ENCODE data around the gene MOV10. TPM values are rescaled to one million over a fixed set of nuclear protein-coding genes. Genes with fewer than 3 reads are reported as not detected.
A peak's percentile ranks its signal among the peaks of the same experiment; 100 is the strongest.

Gene MOV10
- total and polyA plus RNA-seq, 9 of the 15 experiments (the other 6 are each of a cell fraction or from before 2014, with no cell fraction given), result 16.7 to 105 (median 49.5) TPM

DNA sequence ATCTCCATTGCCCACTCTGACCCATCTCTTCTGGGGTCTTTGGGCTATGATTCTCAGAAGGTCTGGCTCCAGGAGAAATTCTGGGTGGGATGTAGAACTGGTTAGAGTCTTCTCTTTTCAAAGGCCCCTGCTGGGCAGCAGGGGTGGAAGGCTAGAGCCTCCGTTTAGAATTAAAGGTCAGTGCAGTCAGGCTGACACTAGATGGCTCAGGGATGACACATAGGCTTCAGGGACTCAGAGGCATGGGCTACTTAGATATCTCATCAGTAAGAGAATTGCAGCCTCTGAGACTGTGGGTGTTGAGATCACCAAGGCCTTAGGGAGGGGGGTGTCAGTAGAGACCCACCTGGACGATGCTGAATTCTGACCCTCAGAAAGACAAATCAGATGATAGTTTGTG, 53.3 kb downstream of the MOV10 start:
- Histone ChIP-seq H3K27me3 (ENCODE audit: control insufficient read depth in 2 of 2, insufficient read depth in 2 of 2, low read length in 2 of 2) (peaks cover 11 to 33% of the 10 kb centered on the region in 2 experiments; a peak in 4 of 5 replicates), H3K9me1 (ENCODE audit: control insufficient read depth, insufficient read depth, low read length) (no peaks in the 10 kb centered on the region), H2AFZ (ENCODE audit: low read depth, low read length) (no peak overlapping the region), H3K79me2 (ENCODE audit: control insufficient read depth, insufficient read depth, low read length) (no peaks in the 10 kb centered on the region), H3K27ac (ENCODE audit: extremely low read depth, low read depth, low read length) (no peak overlapping the region), H3K9me3 (replicated peaks; ENCODE audit: control insufficient read depth, insufficient read depth, low read depth, low read length) (no peaks in the 10 kb centered on the region), H3K4me3 (no peak overlapping the region), H3K4me2 (ENCODE audit: insufficient read depth, low read length) (no peak overlapping the region), H3K36me3 (ENCODE audit: control insufficient read depth, insufficient read depth, low read length) (no peaks in the 10 kb centered on the region), H3K9ac (ENCODE audit: insufficient read depth in 1 of 2, low read depth in 2 of 2, low read length in 2 of 2) (no peak overlapping the region), H4K20me1 (replicated peaks; ENCODE audit: control insufficient read depth, insufficient read depth, low read length) (no peaks in the 10 kb centered on the region), H3K4me1 (replicated peaks in 1 of 2; ENCODE audit: control insufficient read depth in 2 of 2, insufficient read depth in 2 of 2, low read length in 2 of 2) (peaks cover 0 to 5% of the 10 kb centered on the region in 2 experiments; a peak in 3 of 5 replicates)
- in situ Hi-C loops (cut with MboI) (no loop called here), intact Hi-C loops (cut with micrococcal nuclease) (no loop called here)
- ChIA-PET CTCF (ENCODE audit: low intra/inter-chr PET ratio) (interaction anchor here (0.8 kb wide), 1 partner anchor 77 kb away, joined by 3 read pairs; no protein-coding TSS in a partner anchor), POLR2A (interaction anchor here (0.6 kb wide), 1 partner anchor 345 kb away, joined by 3 read pairs; the partner anchor contains the start of gene LRIG2)
- BruUV-seq (replicated peaks), result no TSS peak
- DNase-seq (ENCODE audit: extremely low read depth in 1 of 4, low spot score in 3 of 4) (peak in 2 of 4 experiments; percentile 47 to 51), ATAC-seq (peak; percentile 87), FAIRE-seq (peak; percentile 19)
- 4% methylated on average over 2 of the region's 2 CpGs for WGBS (ENCODE audit: insufficient coverage, low coverage, missing lambda C conversion rate)
- TF ChIP-seq FOSL1 (tag; conservative IDR thresholded peaks at IDR 0.05) (peak; percentile 48; the same call in 1 of the 2 replicates), HNRNPLL (IDR thresholded peaks at IDR 0.05; ENCODE audit: low read depth, low read length, poor library complexity, severe bottlenecking) (no peak), ZNF197 (CRISPR knock-in tag; IDR thresholded peaks at IDR 0.05; ENCODE audit: low read depth) (no peak), ARID4B (CRISPR knock-in tag; IDR thresholded peaks at IDR 0.05) (no peak), DEAF1 (CRISPR knock-in tag; IDR thresholded peaks at IDR 0.05) (0 out of 2 replicates have a peak, but pooled peaks have one; percentile 7), POLR2AphosphoS2 (IDR thresholded peaks at IDR 0.05; ENCODE audit: low read length) (no peak), SRSF7 (optimal IDR thresholded peaks at IDR 0.05; ENCODE audit: low read depth, low read length) (no peak), TRIM28 (IDR thresholded peaks at IDR 0.05) (no peak), RAD21 (CRISPR knock-in tag; conservative IDR thresholded peaks at IDR 0.05 in 1 of 2, IDR thresholded peaks at IDR 0.05 in 1 of 2) (peak; percentile 25 to 53; a peak in 3 of 4 replicates), ZNF280B (CRISPR knock-in tag; IDR thresholded peaks at IDR 0.05) (no peak)
- TF ChIP-seq, protein P1, sequence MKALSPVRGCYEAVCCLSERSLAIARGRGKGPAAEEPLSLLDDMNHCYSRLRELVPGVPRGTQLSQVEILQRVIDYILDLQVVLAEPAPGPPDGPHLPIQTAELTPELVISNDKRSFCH (CRISPR knock-in tag; IDR thresholded peaks at IDR 0.05), result no peak
- TF ChIP-seq, protein P1 (tag; IDR thresholded peaks at IDR 0.05), result 0 out of 2 replicates have a peak, but pooled peaks have one; percentile 35
